Right lobe of liver (tissue), 4 donors: ENCODE data around the gene AATK.

Source experiments
- CTCF ChIP-seq, 4 donors: fragments of 200-600 bp in 3 of 4; fragments of 450-650 bp in 1 of 4; IDR thresholded peaks; one replicate each; pipeline versions ENCODE4 v1.5.1 to v1.8.0; 2016 to 2022; ENCODE audit warnings: antibody characterized with exemption in 4 of 4, mild to moderate bottlenecking in 2 of 4
- POLR2A ChIP-seq: fragments of 450-650 bp; IDR thresholded peaks from one replicate; pipeline ENCODE4 v1.6.1; 2017; ENCODE audit warnings: antibody characterized with exemption, mild to moderate bottlenecking
- donor health status: DM: no; HTN: no; CAD: no.
- donor health status: DM: no; HTN: no; CAD: no.
- donor health status: DM: no; HTN: yes; CAD: no.

- TF ChIP-seq CTCF (IDR thresholded peaks at IDR 0.05), result no peak
- no peak for TF ChIP-seq POLR2A
Observed at GRCh38 chr17:81163703-81164370, 2.2 kb downstream of the AATK start.
